Naive thymus-derived CD4-positive, alpha-beta T cell (primary cell): Measurements from ENCODE around the gene SLC35F2. TPM values are rescaled to one million over a fixed set of nuclear protein-coding genes. Genes with fewer than 3 reads are reported as not detected.
"Not testable (repeated sequence)": the region's sequence is repeated elsewhere in the genome, so short reads cannot be mapped to it uniquely, and the experiment has no call there.

ENCODE experiments used
- ATAC-seq: fragments of 150-1000 bp; cut with Tn5 transposase; 2 replicates; pipeline ENCODE4 v1.10.0; 2021; ENCODE audit warnings: mild to moderate bottlenecking, moderate library complexity
- CTCF ChIA-PET: fragments of 350-600 bp; sonication (Branson Sonifier 250); formaldehyde crosslinking; loops from one replicate; lab custom pipeline; 2021; ENCODE audit warnings: antibody characterized with exemption; lab: Charles Lee
- POLR2A ChIA-PET: fragments of 350-600 bp; sonication (Branson Sonifier 250); formaldehyde crosslinking; loops from one replicate; lab custom pipeline; 2021; ENCODE audit warnings: antibody characterized with exemption, inconsistent platforms; lab: Charles Lee
- DNase-seq, 9 donors: peaks; one replicate each; pipeline versions ENCODE4 v3.0.0 to v3.0.0-alpha.2; 2020 to 2022; ENCODE audit warnings: mixed read lengths in 1 of 9
- H3K27ac ChIP-seq: one replicate; pipeline ENCODE4 v1.7.0; 2013; ENCODE audit warnings: mild to moderate bottlenecking, low read depth, low read length, moderate library complexity
- H3K27me3 ChIP-seq, 2 donors: one replicate each; pipeline ENCODE4 v1.7.0; 2013; ENCODE audit warnings: low read length in 2 of 2, mild to moderate bottlenecking in 2 of 2, moderate library complexity in 2 of 2; ENCODE audit not compliant: control insufficient read depth in 2 of 2, insufficient read depth in 2 of 2
- H3K36me3 ChIP-seq, 3 experiments: 1 replicate in 2 of 3; 2 replicates in 1 of 3; pipeline ENCODE4 v1.7.0; 2013; ENCODE audit warnings: low read length in 3 of 3, mild to moderate bottlenecking in 3 of 3, moderate library complexity in 1 of 3; ENCODE audit not compliant: insufficient read depth in 3 of 3, control insufficient read depth in 2 of 3
- H3K4me1 ChIP-seq, 2 donors: one replicate each; pipeline ENCODE4 v1.7.0; 2013; ENCODE audit warnings: low read length in 2 of 2, mild to moderate bottlenecking in 2 of 2, moderate library complexity in 1 of 2; ENCODE audit not compliant: control insufficient read depth in 2 of 2, insufficient read depth in 2 of 2
- H3K4me3 ChIP-seq: 2 replicates; pipeline ENCODE4 v1.7.0; 2013; ENCODE audit warnings: mild to moderate bottlenecking, low read length
- H3K9me3 ChIP-seq, 3 experiments: 1 replicate in 2 of 3; 2 replicates in 1 of 3; pipeline ENCODE4 v1.7.0; 2013; ENCODE audit warnings: low read length in 3 of 3; ENCODE audit not compliant: control insufficient read depth in 2 of 3
- H3K27ac Mint-ChIP-seq, 9 donors: one replicate each; pipeline ENCODE4 v1.8.0; 2020 to 2022; ENCODE audit warnings: mixed read lengths in 9 of 9, mild to moderate bottlenecking in 8 of 9, moderate library complexity in 5 of 9, inconsistent platforms in 2 of 9
- H3K27me3 Mint-ChIP-seq, 5 donors: one replicate each; pipeline ENCODE4 v1.8.0; 2021 to 2022; ENCODE audit warnings: mixed read lengths in 5 of 5, mild to moderate bottlenecking in 1 of 5
- H3K36me3 Mint-ChIP-seq, 5 donors: one replicate each; pipeline ENCODE4 v1.8.0; 2020 to 2022; ENCODE audit warnings: mixed read lengths in 5 of 5, mild to moderate bottlenecking in 3 of 5, inconsistent platforms in 1 of 5
- H3K4me1 Mint-ChIP-seq, 7 donors: one replicate each; pipeline ENCODE4 v1.8.0; 2020 to 2022; ENCODE audit warnings: mixed read lengths in 7 of 7, mild to moderate bottlenecking in 3 of 7, inconsistent platforms in 1 of 7
- H3K4me3 Mint-ChIP-seq, 10 donors: one replicate each; pipeline ENCODE4 v1.8.0; 2020 to 2022; ENCODE audit warnings: mild to moderate bottlenecking in 10 of 10, mixed read lengths in 10 of 10, moderate library complexity in 6 of 10, inconsistent platforms in 2 of 10
- H3K9me3 Mint-ChIP-seq, 11 donors: one replicate each; pipeline ENCODE4 v1.8.0; 2020 to 2022; ENCODE audit warnings: mixed read lengths in 11 of 11, mild to moderate bottlenecking in 4 of 11, inconsistent platforms in 1 of 11, moderate library complexity in 1 of 11
- intact Hi-C, 2 donors: fragments of 100-400 bp; cut with micrococcal nuclease; formaldehyde crosslinking; loops; one replicate each; pipeline ENCODE4 v1.15.1; 2023
- polyA plus RNA-seq, 2 donors: library from polyadenylated mRNA; unstranded; fragments of 300-500 nt; fragmentation: Illumina TruSeq; gene quantifications; one replicate each; pipeline ENCODE4 v1.2.3, GENCODE V29; 2021
- total RNA-seq, 6 experiments: library from RNA in 5 of 6; stranded (reverse) in 5 of 6; gene quantifications; 1 replicate in 5 of 6; 2 replicates in 1 of 6; pipeline ENCODE4 v1.2.3 and lab custom pipeline; 2021 to 2026

Gene SLC35F2, protein sequence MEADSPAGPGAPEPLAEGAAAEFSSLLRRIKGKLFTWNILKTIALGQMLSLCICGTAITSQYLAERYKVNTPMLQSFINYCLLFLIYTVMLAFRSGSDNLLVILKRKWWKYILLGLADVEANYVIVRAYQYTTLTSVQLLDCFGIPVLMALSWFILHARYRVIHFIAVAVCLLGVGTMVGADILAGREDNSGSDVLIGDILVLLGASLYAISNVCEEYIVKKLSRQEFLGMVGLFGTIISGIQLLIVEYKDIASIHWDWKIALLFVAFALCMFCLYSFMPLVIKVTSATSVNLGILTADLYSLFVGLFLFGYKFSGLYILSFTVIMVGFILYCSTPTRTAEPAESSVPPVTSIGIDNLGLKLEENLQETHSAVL
- total RNA-seq (1 to 10 TPM; 3.8 to 8.9 (median 4.5) TPM), polyA plus RNA-seq (1 to 10 TPM; 3.7 to 4.2 TPM), total RNA-seq (lab: John Stamatoyannopoulos, UW) (5.1 reads per million, percentile 24 among the genes with 10 or more reads in this experiment)

DNA sequence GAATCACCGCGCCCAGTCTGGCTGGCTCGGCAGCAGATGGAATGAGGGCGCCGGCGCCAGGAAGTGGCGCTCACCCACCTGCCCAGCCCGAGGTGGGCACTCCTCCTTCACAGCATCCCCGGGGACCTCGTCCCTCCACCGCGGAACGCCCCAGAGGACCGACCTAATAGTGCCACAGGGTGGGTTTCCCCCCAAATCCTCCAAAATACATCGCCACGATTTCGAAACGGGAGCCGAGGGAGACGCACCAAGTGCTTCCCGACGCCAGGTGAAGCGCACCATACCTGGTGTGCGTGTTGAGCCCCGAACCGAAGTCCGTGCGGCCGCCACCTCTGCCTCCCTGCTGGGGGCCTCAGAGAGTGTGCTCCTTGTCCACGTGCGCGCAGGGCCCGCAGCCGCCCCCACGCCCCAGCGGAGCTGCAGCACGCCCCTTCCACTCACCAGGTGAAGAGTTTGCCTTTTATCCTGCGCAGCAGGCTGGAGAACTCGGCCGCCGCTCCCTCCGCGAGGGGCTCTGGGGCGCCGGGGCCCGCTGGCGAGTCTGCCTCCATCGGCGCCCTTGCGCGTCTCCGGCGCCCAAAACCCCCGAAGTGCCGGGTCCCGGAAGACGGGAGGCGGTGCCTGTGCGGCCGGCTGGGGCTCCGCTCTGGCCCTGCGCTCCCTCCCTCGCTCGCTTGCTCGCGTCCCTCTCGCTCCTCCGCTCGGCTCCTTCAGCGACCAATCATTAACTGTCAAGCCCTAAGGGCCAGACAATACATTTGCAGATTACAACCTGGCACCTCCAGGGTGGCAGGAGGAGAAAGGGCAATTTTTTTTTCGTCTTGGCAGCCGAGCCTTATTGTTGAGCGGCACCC, at the start of gene SLC35F2:
SLC35F2 (minus strand) TSS at position 571 of the 854 bp plus-strand sequence; CDS start at position 551, 20 bp downstream.
- POLR2A ChIA-PET: no interaction called here

DNA sequence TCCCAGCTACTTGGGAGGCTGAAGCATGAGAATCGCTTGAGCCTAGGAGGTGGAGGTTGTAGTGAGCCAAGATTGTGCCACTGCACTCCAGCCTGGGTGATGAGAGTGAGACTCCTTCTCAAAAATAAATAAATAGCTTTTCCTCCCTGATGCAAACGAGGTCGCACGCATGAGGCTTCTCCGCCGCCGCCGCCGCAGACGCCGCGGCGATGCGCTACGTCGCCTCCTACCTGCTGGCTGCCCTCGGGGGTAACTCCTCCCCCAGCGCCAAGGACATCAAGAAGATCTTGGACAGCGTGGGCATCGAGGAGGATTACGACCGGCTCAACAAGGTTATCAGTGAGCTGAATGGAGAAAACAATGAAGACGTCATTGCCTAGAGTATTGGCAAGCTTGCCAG, 49.6 kb upstream of the SLC35F2 start:
- H3K4me3 Mint-ChIP-seq: no peak overlapping the region

More for the DNA sequence above, at the start of gene SLC35F2:
- Histone ChIP-seq H3K4me1 (no peaks in the 10 kb centered on the region), H3K4me3 (peak within 1 kb of the TSS; percentile 88), H3K9me3 (no peaks in the 10 kb centered on the region), H3K27ac (peak within 1 kb of the TSS; percentile 65), H3K36me3 (peaks cover 0 to 3% (median 0%) of the 10 kb centered on the region in 3 experiments), H3K27me3 (no peaks in the 10 kb centered on the region)
- ATAC-seq (peak; percentile 88), DNase-seq (peak; percentile 15 to 81 (median 45))
- CTCF ChIA-PET: no interaction called here
- intact Hi-C loops: loop anchor here (1.0 to 10.0 kb wide), 11 partner anchors 18 to 806 kb away; partner anchors contain the start of genes ALKBH8 (in 2 of the 2), ATM (in 1 of the 2), C11orf65 (in 1 of the 2) and CUL5 (in 1 of the 2)
- Mint-ChIP-seq H3K27ac (peak within 1 kb of the TSS; percentile 21 to 88 (median 77)), H3K4me3 (peak within 1 kb of the TSS; percentile 89 to 98 (median 95)), H3K36me3 (no peaks in the 10 kb centered on the region), H3K27me3 (peaks cover 0 to 17% (median 4%) of the 10 kb centered on the region in 5 donors), H3K4me1 (peaks cover 5 to 33% (median 26%) of the 10 kb centered on the region in 7 donors), H3K9me3 (no peaks in the 10 kb centered on the region)

DNA sequence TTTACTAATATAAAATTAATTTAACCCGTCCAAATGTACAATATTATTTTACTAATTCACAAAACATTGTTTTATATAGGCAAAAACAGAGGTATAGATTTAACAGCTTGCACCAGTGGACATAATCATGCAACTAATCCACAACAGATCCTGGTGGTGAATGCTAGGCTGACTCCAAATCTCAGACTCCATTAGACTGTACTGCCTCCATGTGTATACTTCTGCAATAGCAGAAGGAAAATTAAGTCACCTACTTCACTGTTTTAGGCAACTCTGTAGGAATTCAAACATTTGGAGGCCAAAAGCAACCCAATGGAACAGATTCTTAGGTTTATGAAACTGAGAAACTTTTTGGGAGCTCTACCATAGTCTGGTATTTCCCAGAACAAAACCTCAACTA, 39.7 kb upstream of the SLC35F2 start:
- no peaks in the 10 kb centered on the region for H3K9me3 ChIP-seq
- H3K36me3 Mint-ChIP-seq: no peaks in the 10 kb centered on the region
- H3K4me1 Mint-ChIP-seq: no peaks in the 10 kb centered on the region
- ATAC-seq: peak; percentile 76
- no peaks in the 10 kb centered on the region for H3K9me3 Mint-ChIP-seq
- peak in 2 of 9 donors; percentile 3 to 9 for DNase-seq
- CTCF ChIA-PET: no interaction called here
- no peak overlapping the region for H3K4me3 Mint-ChIP-seq
- H3K27ac ChIP-seq: no peak overlapping the region
- H3K27me3 ChIP-seq: no peaks in the 10 kb centered on the region
- POLR2A ChIA-PET: no interaction called here
- peaks cover 0 to 11% (median 9%) of the 10 kb centered on the region in 5 donors for H3K27me3 Mint-ChIP-seq
- H3K4me3 ChIP-seq: no peak overlapping the region
- H3K27ac Mint-ChIP-seq: no peak overlapping the region
- intact Hi-C loops: loop anchor here (1.0 kb wide), 4 partner anchors 99 to 349 kb away; no protein-coding TSS in a partner anchor
- H3K4me1 ChIP-seq: no peaks in the 10 kb centered on the region
- H3K36me3 ChIP-seq: no peaks in the 10 kb centered on the region

More for the DNA sequence above, 49.6 kb upstream of the SLC35F2 start:
- Mint-ChIP-seq H3K27ac (no peak overlapping the region), H3K36me3 (no peaks in the 10 kb centered on the region), H3K27me3 (peaks cover 5 to 17% (median 16%) of the 10 kb centered on the region in 5 donors), H3K9me3 (peaks cover 0 to 4% (median 0%) of the 10 kb centered on the region in 11 donors), H3K4me1 (no peaks in the 10 kb centered on the region)
- H3K27ac ChIP-seq: no peak overlapping the region
- H3K27me3 ChIP-seq: no peaks in the 10 kb centered on the region
- H3K9me3 ChIP-seq: no peaks in the 10 kb centered on the region
- ChIA-PET CTCF (interaction anchor here (0.5 kb wide), 1 partner anchor 737 kb away, joined by 3 read pairs; no protein-coding TSS in a partner anchor), POLR2A (no interaction called here)
- H3K4me3 ChIP-seq: no peak overlapping the region
- intact Hi-C loops: no loop called here
- no peaks in the 10 kb centered on the region for H3K4me1 ChIP-seq
- no peak for ATAC-seq
- no peak for DNase-seq
- no peaks in the 10 kb centered on the region for H3K36me3 ChIP-seq

DNA sequence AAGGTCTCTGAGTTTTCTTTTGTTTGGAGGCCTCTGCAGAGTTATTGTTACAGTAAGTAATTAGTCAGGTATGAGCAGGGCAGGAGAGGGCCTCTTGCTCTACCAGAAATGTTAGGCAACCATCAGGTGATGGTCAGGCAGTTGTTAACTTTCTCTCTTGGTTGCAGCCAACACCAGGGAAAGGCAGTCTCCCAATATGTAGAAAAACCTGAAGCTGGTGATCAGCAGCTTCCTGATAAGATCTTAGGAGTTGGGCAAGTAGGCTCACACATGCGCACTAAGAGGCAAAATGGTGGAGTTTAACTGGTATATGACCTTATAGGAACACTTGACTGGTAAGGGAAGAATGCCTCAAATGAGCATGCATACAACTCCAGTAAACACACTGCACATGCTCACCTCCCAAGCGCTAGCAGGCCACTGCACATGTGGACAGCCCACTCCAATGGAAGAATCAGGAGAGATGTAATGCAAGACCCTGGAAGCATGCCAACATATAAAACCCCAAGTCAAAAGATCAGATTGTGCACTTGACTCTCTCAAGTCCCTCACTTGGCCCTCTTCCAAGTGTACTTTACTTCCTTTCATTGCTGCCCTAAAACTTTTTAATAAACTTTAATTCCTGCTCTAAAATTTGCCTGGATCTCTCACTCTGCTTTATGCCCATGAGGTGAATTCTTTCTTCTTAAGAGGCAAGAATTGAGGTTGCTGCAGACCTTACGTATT, 23.7 kb upstream of the SLC35F2 start:
- no peaks in the 10 kb centered on the region for H3K4me1 ChIP-seq
- Mint-ChIP-seq H3K4me1 (no peaks in the 10 kb centered on the region), H3K27ac (no peak overlapping the region), H3K9me3 (peaks cover 0 to 4% (median 0%) of the 10 kb centered on the region in 11 donors), H3K36me3 (peaks cover 0 to 3% (median 0%) of the 10 kb centered on the region in 5 donors), H3K4me3 (no peak overlapping the region), H3K27me3 (peaks cover 0 to 13% (median 4%) of the 10 kb centered on the region in 5 donors)
- no peaks in the 10 kb centered on the region for H3K36me3 ChIP-seq
- POLR2A ChIA-PET: no interaction called here
- H3K27ac ChIP-seq: no peak overlapping the region
- CTCF ChIA-PET: interaction anchor here (0.6 kb wide), 1 partner anchor 51 kb away, joined by 3 read pairs; no protein-coding TSS in a partner anchor
- no peaks in the 10 kb centered on the region for H3K27me3 ChIP-seq
- no peak overlapping the region for H3K4me3 ChIP-seq
- intact Hi-C loops: no loop called here
- H3K9me3 ChIP-seq: no peaks in the 10 kb centered on the region
- DNase-seq: no peak
- no peak for ATAC-seq

DNA sequence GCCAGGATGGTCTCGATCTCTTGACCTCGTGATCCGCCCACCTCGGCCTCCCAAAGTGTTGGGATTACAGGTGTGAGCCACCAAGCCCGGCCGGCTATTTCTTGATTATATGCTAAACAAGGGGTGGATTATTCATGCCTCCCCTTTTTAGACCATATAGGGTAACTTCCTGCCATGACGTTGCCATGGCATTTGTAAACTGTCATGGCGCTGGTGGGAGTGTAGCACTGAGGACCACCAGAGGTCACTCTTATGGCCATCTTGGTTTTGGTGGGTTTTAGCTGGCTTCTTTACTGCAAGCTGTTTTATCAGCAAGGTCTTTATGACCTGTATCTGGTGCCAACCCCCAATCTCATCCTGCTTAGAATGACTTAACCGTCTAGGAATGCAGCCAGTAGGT, 22.9 kb upstream of the SLC35F2 start:
- H3K4me3 ChIP-seq, H3K27ac Mint-ChIP-seq, H3K27ac ChIP-seq, H3K4me3 Mint-ChIP-seq, H3K36me3 ChIP-seq, intact Hi-C loops, CTCF ChIA-PET, H3K27me3 Mint-ChIP-seq, H3K36me3 Mint-ChIP-seq, H3K4me1 ChIP-seq, ATAC-seq, POLR2A ChIA-PET, H3K4me1 Mint-ChIP-seq, DNase-seq, H3K9me3 ChIP-seq, H3K27me3 ChIP-seq, H3K9me3 Mint-ChIP-seq: not testable (repeated sequence)

DNA sequence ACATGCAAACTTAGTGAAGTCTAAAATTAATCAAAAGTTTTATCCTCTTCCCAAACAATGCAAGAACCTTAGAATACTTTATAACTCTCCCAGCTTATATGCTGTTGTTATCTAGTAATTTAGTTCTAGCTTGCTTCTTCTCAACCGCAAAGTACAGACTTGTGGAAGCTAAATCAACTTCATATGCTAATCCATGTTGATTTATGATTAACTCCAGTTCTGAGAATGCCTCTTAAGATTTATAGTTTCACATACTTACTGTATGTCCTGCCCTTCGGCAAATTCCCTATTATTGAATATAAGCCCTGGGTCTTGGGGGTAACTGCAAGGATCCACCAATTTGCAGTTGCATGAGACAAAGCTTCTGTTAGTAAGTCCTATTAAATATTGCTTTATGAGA, 17.6 kb upstream of the SLC35F2 start:
- Mint-ChIP-seq H3K36me3 (peaks cover 0 to 3% (median 0%) of the 10 kb centered on the region in 5 donors), H3K9me3 (peaks cover 0 to 4% (median 0%) of the 10 kb centered on the region in 11 donors), H3K27me3 (peaks cover 0 to 5% (median 4%) of the 10 kb centered on the region in 5 donors), H3K27ac (no peak overlapping the region), H3K4me1 (no peaks in the 10 kb centered on the region), H3K4me3 (no peak overlapping the region)
- ATAC-seq (no peak), DNase-seq (no peak)
- Histone ChIP-seq H3K4me1 (no peaks in the 10 kb centered on the region), H3K9me3 (no peaks in the 10 kb centered on the region), H3K27me3 (no peaks in the 10 kb centered on the region), H3K27ac (no peak overlapping the region), H3K4me3 (no peak overlapping the region), H3K36me3 (no peaks in the 10 kb centered on the region)
- ChIA-PET POLR2A (no interaction called here), CTCF (no interaction called here)
- intact Hi-C loops: no loop called here
